Measurements from ENCODE around the gene LIMS1. TPM values are rescaled to one million over a fixed set of nuclear protein-coding genes. Genes with fewer than 3 reads are reported as not detected.
"Not testable (repeated sequence)": the region's sequence is repeated elsewhere in the genome, so short reads cannot be mapped to it uniquely, and the experiment has no call there.

Gene LIMS1
- total and polyA plus RNA-seq, 2 donors, result 27.1 to 28.5 TPM

- H3K4me1 ChIP-seq (ENCODE audit: control insufficient read depth in 2 of 2, insufficient read depth in 2 of 2, low read length in 2 of 2); H3K27ac ChIP-seq (ENCODE audit: low read depth in 1 of 2, low read length in 1 of 2); H3K27me3 ChIP-seq (ENCODE audit: control insufficient read depth in 2 of 2, insufficient read depth in 1 of 2, low read length in 1 of 2); H3K9me3 ChIP-seq (ENCODE audit: control insufficient read depth in 2 of 2, insufficient read depth in 1 of 2, low read length in 1 of 2); H3K36me3 ChIP-seq (ENCODE audit: control insufficient read depth in 2 of 2, insufficient read depth in 2 of 2, low read length in 1 of 2); H3K4me3 ChIP-seq (ENCODE audit: low read length in 2 of 2); DNase-seq (ENCODE audit: low read depth in 6 of 9, low spot score in 9 of 9): not testable (repeated sequence)
- 95% methylated on average over 3 of the region's 3 CpGs for WGBS
These were observed 21.8 kb upstream of the LIMS1 start for GRCh38 chr2:108512431-108512830.

GRCh38 chr2:108514478-108514877, 19.8 kb upstream of the LIMS1 start:
- 79% methylated on average over 2 of the region's 2 CpGs for WGBS

DNA sequence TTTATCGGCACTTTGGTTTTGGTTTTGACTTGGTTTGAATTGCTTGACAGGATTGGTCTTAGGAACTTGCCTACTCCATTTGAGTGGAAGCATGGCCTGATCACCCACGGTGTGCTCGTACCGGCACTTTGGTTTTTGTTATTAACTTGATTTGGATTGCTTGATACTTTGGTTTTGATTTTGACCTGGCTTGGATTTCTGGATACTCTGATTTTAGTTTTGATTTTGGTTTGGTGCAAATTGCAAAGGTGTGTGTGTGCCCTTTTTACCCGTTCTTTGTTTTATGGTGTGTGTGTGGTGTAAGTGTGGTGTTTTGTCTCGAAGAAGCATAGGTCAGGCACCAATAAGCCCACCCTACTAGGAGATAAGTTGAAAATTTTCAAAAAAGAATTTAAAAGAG, 9.6 kb upstream of the LIMS1 start:
- H3K4me1 ChIP-seq (ENCODE audit: control insufficient read depth in 2 of 2, insufficient read depth in 2 of 2, low read length in 2 of 2); H3K4me3 ChIP-seq (ENCODE audit: low read length in 2 of 2); H3K27me3 ChIP-seq (ENCODE audit: control insufficient read depth in 2 of 2, insufficient read depth in 1 of 2, low read length in 1 of 2); H3K9me3 ChIP-seq (ENCODE audit: control insufficient read depth in 2 of 2, insufficient read depth in 1 of 2, low read length in 1 of 2); H3K27ac ChIP-seq (ENCODE audit: low read depth in 1 of 2, low read length in 1 of 2); DNase-seq (ENCODE audit: low read depth in 6 of 9, low spot score in 9 of 9); H3K36me3 ChIP-seq (ENCODE audit: control insufficient read depth in 2 of 2, insufficient read depth in 2 of 2, low read length in 1 of 2): not testable (repeated sequence)
- 94% methylated on average over 5 of the region's 6 CpGs for WGBS

More at GRCh38 chr2:108514478-108514877, 19.8 kb upstream of the LIMS1 start:
- H3K36me3 ChIP-seq (ENCODE audit: control insufficient read depth in 2 of 2, insufficient read depth in 2 of 2, low read length in 1 of 2); DNase-seq (ENCODE audit: low read depth in 6 of 9, low spot score in 9 of 9); H3K4me3 ChIP-seq (ENCODE audit: low read length in 2 of 2); H3K4me1 ChIP-seq (ENCODE audit: control insufficient read depth in 2 of 2, insufficient read depth in 2 of 2, low read length in 2 of 2); H3K27ac ChIP-seq (ENCODE audit: low read depth in 1 of 2, low read length in 1 of 2); H3K27me3 ChIP-seq (ENCODE audit: control insufficient read depth in 2 of 2, insufficient read depth in 1 of 2, low read length in 1 of 2); H3K9me3 ChIP-seq (ENCODE audit: control insufficient read depth in 2 of 2, insufficient read depth in 1 of 2, low read length in 1 of 2): not testable (repeated sequence)

- H3K36me3 ChIP-seq (ENCODE audit: control insufficient read depth in 2 of 2, insufficient read depth in 2 of 2, low read length in 1 of 2); H3K4me1 ChIP-seq (ENCODE audit: control insufficient read depth in 2 of 2, insufficient read depth in 2 of 2, low read length in 2 of 2); H3K27ac ChIP-seq (ENCODE audit: low read depth in 1 of 2, low read length in 1 of 2); H3K9me3 ChIP-seq (ENCODE audit: control insufficient read depth in 2 of 2, insufficient read depth in 1 of 2, low read length in 1 of 2); H3K4me3 ChIP-seq (ENCODE audit: low read length in 2 of 2); H3K27me3 ChIP-seq (ENCODE audit: control insufficient read depth in 2 of 2, insufficient read depth in 1 of 2, low read length in 1 of 2); DNase-seq (ENCODE audit: low read depth in 6 of 9, low spot score in 9 of 9): not testable (repeated sequence)
These were observed 9.0 kb upstream of the LIMS1 start for GRCh38 chr2:108525258-108525657.

DNA sequence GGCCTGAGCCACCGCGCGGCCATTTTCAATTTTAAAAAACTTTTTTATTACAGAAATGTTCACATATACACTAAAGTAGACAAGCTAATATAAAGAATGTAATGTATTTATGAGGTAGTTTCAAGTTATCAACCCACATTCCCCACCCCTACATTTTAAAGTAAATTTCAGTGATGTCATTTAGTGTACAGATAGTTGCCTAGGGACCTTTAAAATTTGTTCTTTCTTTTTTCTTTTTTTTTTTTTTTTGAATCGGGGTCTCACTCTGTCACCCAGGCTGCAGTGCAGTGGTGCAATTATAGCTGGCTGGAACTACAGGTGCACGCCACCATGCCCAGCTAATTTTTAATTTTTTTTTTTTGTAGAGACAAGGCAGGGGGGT, 2.6 kb upstream of the LIMS1 start:
- Histone ChIP-seq H3K27ac (ENCODE audit: low read depth in 1 of 2, low read length in 1 of 2) (no peak overlapping the region), H3K4me1 (ENCODE audit: control insufficient read depth in 2 of 2, insufficient read depth in 2 of 2, low read length in 2 of 2) (peaks cover 0 to 4% of the 10 kb centered on the region in 2 donors), H3K9me3 (ENCODE audit: control insufficient read depth in 2 of 2, insufficient read depth in 1 of 2, low read length in 1 of 2) (no peaks in the 10 kb centered on the region), H3K27me3 (ENCODE audit: control insufficient read depth in 2 of 2, insufficient read depth in 1 of 2, low read length in 1 of 2) (no peaks in the 10 kb centered on the region), H3K36me3 (ENCODE audit: control insufficient read depth in 2 of 2, insufficient read depth in 2 of 2, low read length in 1 of 2) (no peaks in the 10 kb centered on the region), H3K4me3 (ENCODE audit: low read length in 2 of 2) (no peak overlapping the region)
- WGBS, result 97% methylated on average over 5 of the region's 5 CpGs
- no peak for DNase-seq (ENCODE audit: low read depth in 6 of 9, low spot score in 9 of 9)

GRCh38 chr2:108534584-108535356, 500 bp downstream of the LIMS1 start:
- H3K4me3 ChIP-seq (ENCODE audit: low read length in 2 of 2), result peak overlapping the region; percentile 62 to 86
- H3K27ac ChIP-seq (ENCODE audit: low read depth in 1 of 2, low read length in 1 of 2), result peak overlapping the region; percentile 69 to 80
- WGBS, result under 1% methylated on average over 57 of the region's 57 CpGs
- peaks cover 0 to 6% of the 10 kb centered on the region in 2 donors for H3K4me1 ChIP-seq (ENCODE audit: control insufficient read depth in 2 of 2, insufficient read depth in 2 of 2, low read length in 2 of 2)
- DNase-seq (ENCODE audit: low read depth in 6 of 9, low spot score in 9 of 9), result peak; percentile 16 to 69 (median 33)
- no peaks in the 10 kb centered on the region for H3K9me3 ChIP-seq (ENCODE audit: control insufficient read depth in 2 of 2, insufficient read depth in 1 of 2, low read length in 1 of 2)
- H3K27me3 ChIP-seq (ENCODE audit: control insufficient read depth in 2 of 2, insufficient read depth in 1 of 2, low read length in 1 of 2), result no peaks in the 10 kb centered on the region
- no peaks in the 10 kb centered on the region for H3K36me3 ChIP-seq (ENCODE audit: control insufficient read depth in 2 of 2, insufficient read depth in 2 of 2, low read length in 1 of 2)

DNA sequence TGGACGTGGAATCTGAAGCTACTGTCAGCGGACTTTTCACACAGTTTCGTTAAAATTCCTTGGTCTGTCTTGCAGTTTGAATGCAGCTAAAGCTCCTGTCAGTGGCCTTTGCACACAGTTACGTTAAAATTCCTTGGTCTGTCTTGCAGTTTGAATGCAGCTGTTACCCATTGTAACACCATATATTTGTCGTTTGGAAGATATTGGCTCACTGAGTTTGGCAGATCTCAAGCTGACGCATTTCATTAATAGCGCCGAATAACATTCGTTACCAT, 1.0 kb downstream of the LIMS1 start:
- WGBS, result 39% methylated on average over 9 of the region's 9 CpGs
- Histone ChIP-seq H3K36me3 (ENCODE audit: control insufficient read depth in 2 of 2, insufficient read depth in 2 of 2, low read length in 1 of 2) (no peaks in the 10 kb centered on the region), H3K27me3 (ENCODE audit: control insufficient read depth in 2 of 2, insufficient read depth in 1 of 2, low read length in 1 of 2) (no peaks in the 10 kb centered on the region), H3K4me3 (ENCODE audit: low read length in 2 of 2) (peak overlapping the region; percentile 62 to 86), H3K4me1 (ENCODE audit: control insufficient read depth in 2 of 2, insufficient read depth in 2 of 2, low read length in 2 of 2) (peaks cover 0 to 6% of the 10 kb centered on the region in 2 donors), H3K27ac (ENCODE audit: low read depth in 1 of 2, low read length in 1 of 2) (no peak overlapping the region), H3K9me3 (ENCODE audit: control insufficient read depth in 2 of 2, insufficient read depth in 1 of 2, low read length in 1 of 2) (no peaks in the 10 kb centered on the region)
- DNase-seq (ENCODE audit: low read depth in 6 of 9, low spot score in 9 of 9), result peak in 1 of 9 donors; percentile 9

DNA sequence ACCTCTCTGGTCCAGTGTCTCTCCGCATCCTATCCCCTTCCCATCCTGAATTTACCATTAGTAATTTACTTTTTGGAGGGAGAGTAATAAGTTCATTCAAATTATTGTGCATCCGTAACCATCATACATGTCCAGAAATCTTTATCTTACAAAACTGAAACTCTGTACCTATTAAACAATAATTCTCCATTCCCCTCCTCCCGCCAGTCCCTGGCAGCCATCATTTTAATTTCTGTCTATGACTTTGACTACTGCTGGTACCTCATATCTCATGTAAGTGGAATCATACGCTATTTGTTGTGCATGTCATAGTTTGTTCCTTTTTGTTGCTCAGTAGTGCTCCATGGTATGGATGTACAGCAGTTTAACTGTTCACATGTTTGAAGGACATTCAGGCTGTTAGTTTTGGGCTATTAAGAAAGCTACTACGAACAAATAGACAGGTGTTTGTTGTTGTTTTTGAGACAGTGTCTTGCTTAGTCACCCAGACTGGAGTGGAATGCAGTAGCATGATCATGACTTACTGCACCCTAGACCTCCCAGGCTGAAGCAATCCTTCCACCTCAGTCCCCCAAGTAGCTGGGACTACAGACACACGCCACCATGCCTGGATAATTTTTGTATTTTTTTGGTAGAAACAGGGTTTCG, 2.0 kb downstream of the LIMS1 start:
- H3K27me3 ChIP-seq (ENCODE audit: control insufficient read depth in 2 of 2, insufficient read depth in 1 of 2, low read length in 1 of 2), result no peaks in the 10 kb centered on the region
- DNase-seq (ENCODE audit: low read depth in 6 of 9, low spot score in 9 of 9), result no peak
- no peaks in the 10 kb centered on the region for H3K36me3 ChIP-seq (ENCODE audit: control insufficient read depth in 2 of 2, insufficient read depth in 2 of 2, low read length in 1 of 2)
- no peaks in the 10 kb centered on the region for H3K9me3 ChIP-seq (ENCODE audit: control insufficient read depth in 2 of 2, insufficient read depth in 1 of 2, low read length in 1 of 2)
- 98% methylated on average over 7 of the region's 7 CpGs for WGBS
- no peak overlapping the region for H3K27ac ChIP-seq (ENCODE audit: low read depth in 1 of 2, low read length in 1 of 2)
- H3K4me3 ChIP-seq (ENCODE audit: low read length in 2 of 2), result no peak overlapping the region
- peaks cover 0 to 6% of the 10 kb centered on the region in 2 donors for H3K4me1 ChIP-seq (ENCODE audit: control insufficient read depth in 2 of 2, insufficient read depth in 2 of 2, low read length in 2 of 2)

DNA sequence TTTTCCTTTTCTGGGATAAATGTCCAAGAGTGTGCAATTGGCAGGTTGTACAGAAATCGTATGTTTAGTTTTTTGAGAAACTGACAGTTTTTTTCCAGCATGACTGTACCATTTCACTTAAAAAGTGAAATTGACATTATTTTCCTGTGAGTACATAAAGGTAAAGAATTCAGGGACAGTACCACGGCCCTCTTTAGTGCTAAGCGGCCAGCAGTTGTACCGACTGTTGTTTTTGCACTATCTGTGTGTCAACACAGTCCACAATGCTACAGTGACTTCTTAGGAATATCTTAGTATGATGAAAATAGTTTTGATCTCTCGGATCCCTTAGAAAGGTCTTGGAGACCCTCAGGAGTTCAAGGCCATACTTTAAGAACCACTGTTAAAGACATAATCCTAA, 2.6 kb downstream of the LIMS1 start:
- Histone ChIP-seq H3K9me3 (ENCODE audit: control insufficient read depth in 2 of 2, insufficient read depth in 1 of 2, low read length in 1 of 2) (no peaks in the 10 kb centered on the region), H3K4me3 (ENCODE audit: low read length in 2 of 2) (no peak overlapping the region), H3K36me3 (ENCODE audit: control insufficient read depth in 2 of 2, insufficient read depth in 2 of 2, low read length in 1 of 2) (no peaks in the 10 kb centered on the region), H3K4me1 (ENCODE audit: control insufficient read depth in 2 of 2, insufficient read depth in 2 of 2, low read length in 2 of 2) (peaks cover 0 to 6% of the 10 kb centered on the region in 2 donors), H3K27ac (ENCODE audit: low read depth in 1 of 2, low read length in 1 of 2) (no peak overlapping the region), H3K27me3 (ENCODE audit: control insufficient read depth in 2 of 2, insufficient read depth in 1 of 2, low read length in 1 of 2) (no peaks in the 10 kb centered on the region)
- WGBS, result 97% methylated on average over 5 of the region's 5 CpGs
- DNase-seq (ENCODE audit: low read depth in 6 of 9, low spot score in 9 of 9), result no peak

Measured in thymus (tissue), 11 donors.